Activated B cell treated with CpG ODN at 0.5 μM for 24 hours (primary cell): ENCODE measurements around the gene C19orf85. TPM values are rescaled to one million over a fixed set of nuclear protein-coding genes. Genes with fewer than 3 reads are reported as not detected.

Experiments used
- ATAC-seq: fragments of 200-7000 bp; cut with Tn5 transposase; one replicate; pipeline ENCODE4 v1.10.0; 2021; ENCODE audit warnings: low read depth, mild to moderate bottlenecking, moderate library complexity
- CTCF ChIA-PET: fragments of 350-600 bp; sonication (Branson Sonifier 250); formaldehyde crosslinking; loops from one replicate; lab custom pipeline; 2021; ENCODE audit warnings: antibody characterized with exemption; lab: Charles Lee
- POLR2A ChIA-PET: fragments of 350-600 bp; sonication (Branson Sonifier 250); formaldehyde crosslinking; loops from one replicate; lab custom pipeline; 2021; ENCODE audit warnings: antibody characterized with exemption; lab: Charles Lee
- DNase-seq: peaks from one replicate; pipeline ENCODE4 v3.0.0; 2022
- H3K27ac Mint-ChIP-seq: one replicate; pipeline ENCODE4 v1.8.0; 2020; ENCODE audit warnings: mixed read lengths
- H3K27me3 Mint-ChIP-seq: one replicate; pipeline ENCODE4 v1.8.0; 2021; ENCODE audit warnings: mixed read lengths
- H3K36me3 Mint-ChIP-seq: one replicate; pipeline ENCODE4 v1.8.0; 2021; ENCODE audit warnings: low read depth, mixed read lengths
- H3K4me1 Mint-ChIP-seq: one replicate; pipeline ENCODE4 v1.8.0; 2021; ENCODE audit warnings: mixed read lengths
- H3K4me3 Mint-ChIP-seq: one replicate; pipeline ENCODE4 v1.8.0; 2020; ENCODE audit warnings: mild to moderate bottlenecking, mixed read lengths
- H3K9me3 Mint-ChIP-seq: one replicate; pipeline ENCODE4 v1.8.0; 2020; ENCODE audit warnings: mixed read lengths
- intact Hi-C: fragments of 100-400 bp; cut with micrococcal nuclease; formaldehyde crosslinking; loops from one replicate; pipeline ENCODE4 v1.15.1; 2024
- total RNA-seq: library from RNA; stranded (reverse); gene quantifications from 2 replicates; pipeline ENCODE4 v1.2.3, GENCODE V29; 2022
- TF ChIP-seq, protein P1 (sequence below): fragments of 200-600 bp; IDR thresholded peaks from one replicate; pipeline ENCODE4 v1.8.0; 2022; ENCODE audit warnings: antibody characterized with exemption, mild to moderate bottlenecking

The C19orf85 gene
- total RNA-seq, 1 donor from 2014 or later: not detected

DNA sequence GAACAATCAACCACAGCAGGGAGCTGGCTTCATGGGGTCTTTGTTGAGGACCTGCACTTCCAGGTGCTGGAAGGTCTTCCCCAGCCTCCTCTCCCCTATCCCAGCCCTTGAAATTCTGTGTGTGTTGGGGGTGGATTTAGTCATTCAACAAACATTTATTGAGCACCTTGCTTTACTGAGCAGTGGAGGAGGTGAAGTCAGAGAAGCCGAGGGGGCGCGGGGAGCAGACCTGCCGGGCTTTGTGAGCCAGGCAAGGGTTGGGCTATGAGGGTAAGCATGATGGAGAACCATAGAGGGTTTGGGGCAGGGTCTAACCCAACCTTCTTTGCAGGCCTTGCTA is 3.5 kb upstream of the C19orf85 start:
- intact Hi-C loops: loop anchor here (1.0 kb wide), 2 partner anchors 36 to 163 kb away; no protein-coding TSS in a partner anchor
- ATAC-seq (no peak), DNase-seq (no peak)
- Mint-ChIP-seq H3K9me3 (no peaks in the 10 kb centered on the region), H3K4me1 (peaks cover 3% of the 10 kb centered on the region), H3K36me3 (no peaks in the 10 kb centered on the region), H3K27ac (no peak overlapping the region), H3K4me3 (no peak overlapping the region), H3K27me3 (no peaks in the 10 kb centered on the region)
- POLR2A ChIA-PET: interaction anchor here (0.7 to 2.3 kb wide), 5 partner anchors 22 to 214 kb away, joined by 3 to 11 read pairs (median 4); partner anchors contain the start of gene UBE2S
- TF ChIP-seq, protein P1, sequence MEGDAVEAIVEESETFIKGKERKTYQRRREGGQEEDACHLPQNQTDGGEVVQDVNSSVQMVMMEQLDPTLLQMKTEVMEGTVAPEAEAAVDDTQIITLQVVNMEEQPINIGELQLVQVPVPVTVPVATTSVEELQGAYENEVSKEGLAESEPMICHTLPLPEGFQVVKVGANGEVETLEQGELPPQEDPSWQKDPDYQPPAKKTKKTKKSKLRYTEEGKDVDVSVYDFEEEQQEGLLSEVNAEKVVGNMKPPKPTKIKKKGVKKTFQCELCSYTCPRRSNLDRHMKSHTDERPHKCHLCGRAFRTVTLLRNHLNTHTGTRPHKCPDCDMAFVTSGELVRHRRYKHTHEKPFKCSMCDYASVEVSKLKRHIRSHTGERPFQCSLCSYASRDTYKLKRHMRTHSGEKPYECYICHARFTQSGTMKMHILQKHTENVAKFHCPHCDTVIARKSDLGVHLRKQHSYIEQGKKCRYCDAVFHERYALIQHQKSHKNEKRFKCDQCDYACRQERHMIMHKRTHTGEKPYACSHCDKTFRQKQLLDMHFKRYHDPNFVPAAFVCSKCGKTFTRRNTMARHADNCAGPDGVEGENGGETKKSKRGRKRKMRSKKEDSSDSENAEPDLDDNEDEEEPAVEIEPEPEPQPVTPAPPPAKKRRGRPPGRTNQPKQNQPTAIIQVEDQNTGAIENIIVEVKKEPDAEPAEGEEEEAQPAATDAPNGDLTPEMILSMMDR: no peak
- CTCF ChIA-PET: interaction anchor here (0.7 to 3.8 kb wide), 15 partner anchors 8 to 327 kb away, joined by 3 to 50 read pairs (median 6); partner anchors contain the start of genes TMEM238 and ZNF628

DNA sequence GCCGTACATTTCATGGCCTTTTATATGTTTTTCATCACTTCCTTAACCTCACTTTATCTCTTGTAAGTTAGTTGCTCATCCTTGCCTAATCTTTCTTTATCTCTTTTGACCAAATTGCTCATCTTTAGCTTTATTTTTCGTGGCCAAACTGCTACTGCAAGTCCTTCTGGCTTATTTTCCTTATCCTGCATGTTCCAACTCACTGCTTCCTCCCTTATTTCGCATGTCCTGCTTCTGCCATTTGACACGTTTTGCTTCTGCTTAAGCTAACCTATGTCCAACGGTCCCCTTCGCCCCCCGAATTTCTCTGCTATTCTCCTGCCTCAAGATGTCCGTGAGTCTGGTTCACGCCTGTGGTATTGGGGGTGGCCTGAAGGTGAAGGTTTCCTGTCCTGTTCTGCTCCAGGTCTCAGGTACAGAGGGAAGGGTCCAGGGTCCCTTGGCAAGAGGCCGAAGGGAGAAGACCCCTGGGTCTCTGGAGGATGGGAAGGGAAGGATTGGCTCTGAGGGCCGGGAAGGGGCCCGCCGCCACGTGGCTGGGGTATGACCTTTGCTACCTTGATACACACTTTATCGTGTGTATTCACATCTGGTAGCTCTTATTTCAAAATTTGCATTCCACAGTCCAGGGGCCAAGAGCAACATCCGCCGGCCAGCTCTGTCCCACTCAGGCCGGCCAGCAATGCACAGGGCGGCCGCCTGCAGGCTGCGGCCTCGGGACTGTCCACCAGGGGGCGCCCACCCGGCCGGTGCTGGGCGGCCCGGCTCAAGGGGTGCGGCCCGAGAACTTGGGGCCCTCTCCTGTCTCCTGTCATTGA is 2.9 kb upstream of the C19orf85 start:
- TF ChIP-seq, protein P1: peak; percentile 96
- intact Hi-C loops: loop anchor here (1.0 kb wide), 3 partner anchors 9 to 164 kb away; partner anchors contain the start of gene ZNF628
- H3K9me3 Mint-ChIP-seq: no peaks in the 10 kb centered on the region
- POLR2A ChIA-PET: interaction anchor here (0.7 to 2.3 kb wide), 6 partner anchors 9 to 164 kb away, joined by 3 to 11 read pairs (median 4); partner anchors contain the start of genes UBE2S and ZNF628
- ATAC-seq (peak; percentile 99), DNase-seq (peak; percentile 73)
- CTCF ChIA-PET: interaction anchor here (0.7 to 3.8 kb wide), 19 partner anchors 9 to 349 kb away, joined by 3 to 50 read pairs (median 3); partner anchors contain the start of genes TMEM238, ZNF628 and ZNF865
- H3K4me3 Mint-ChIP-seq: no peak overlapping the region
- H3K27ac Mint-ChIP-seq: no peak overlapping the region
- peaks cover 3% of the 10 kb centered on the region for H3K4me1 Mint-ChIP-seq
- no peaks in the 10 kb centered on the region for H3K36me3 Mint-ChIP-seq
- H3K27me3 Mint-ChIP-seq: no peaks in the 10 kb centered on the region

DNA sequence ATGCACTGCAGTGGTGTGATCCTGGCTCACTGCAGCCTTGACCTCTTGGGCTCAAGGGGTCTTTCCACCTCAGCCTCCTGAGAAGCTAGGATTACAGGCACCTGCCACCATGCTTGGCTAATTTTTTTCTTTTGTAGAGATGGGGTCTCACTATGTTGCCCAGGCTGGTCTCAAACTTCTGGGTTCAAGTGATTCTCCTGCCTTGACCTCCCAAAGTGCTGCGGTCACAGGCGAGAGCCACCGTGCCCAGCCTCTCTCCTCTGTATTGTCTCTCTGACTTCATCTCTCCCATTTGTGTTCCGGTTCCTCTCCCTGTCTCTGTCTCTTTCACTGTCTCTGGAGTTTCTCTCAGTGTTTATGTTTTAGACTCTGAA is 1.7 kb upstream of the C19orf85 start:
- no peak overlapping the region for H3K27ac Mint-ChIP-seq
- intact Hi-C loops: no loop called here
- no peak overlapping the region for H3K4me3 Mint-ChIP-seq
- POLR2A ChIA-PET: interaction anchor here (1.1 to 2.3 kb wide), 2 partner anchors 10 to 38 kb away, joined by 5 to 11 read pairs; partner anchors contain the start of gene ZNF628
- DNase-seq (no peak), ATAC-seq (no peak)
- H3K27me3 Mint-ChIP-seq: no peaks in the 10 kb centered on the region
- peaks cover 13% of the 10 kb centered on the region for H3K4me1 Mint-ChIP-seq
- TF ChIP-seq, protein P1: no peak
- H3K36me3 Mint-ChIP-seq: peaks cover 2% of the 10 kb centered on the region
- no peaks in the 10 kb centered on the region for H3K9me3 Mint-ChIP-seq
- CTCF ChIA-PET: interaction anchor here (1.5 to 3.8 kb wide), 5 partner anchors 10 to 348 kb away, joined by 3 to 50 read pairs (median 20); partner anchors contain the start of gene ZNF628

DNA sequence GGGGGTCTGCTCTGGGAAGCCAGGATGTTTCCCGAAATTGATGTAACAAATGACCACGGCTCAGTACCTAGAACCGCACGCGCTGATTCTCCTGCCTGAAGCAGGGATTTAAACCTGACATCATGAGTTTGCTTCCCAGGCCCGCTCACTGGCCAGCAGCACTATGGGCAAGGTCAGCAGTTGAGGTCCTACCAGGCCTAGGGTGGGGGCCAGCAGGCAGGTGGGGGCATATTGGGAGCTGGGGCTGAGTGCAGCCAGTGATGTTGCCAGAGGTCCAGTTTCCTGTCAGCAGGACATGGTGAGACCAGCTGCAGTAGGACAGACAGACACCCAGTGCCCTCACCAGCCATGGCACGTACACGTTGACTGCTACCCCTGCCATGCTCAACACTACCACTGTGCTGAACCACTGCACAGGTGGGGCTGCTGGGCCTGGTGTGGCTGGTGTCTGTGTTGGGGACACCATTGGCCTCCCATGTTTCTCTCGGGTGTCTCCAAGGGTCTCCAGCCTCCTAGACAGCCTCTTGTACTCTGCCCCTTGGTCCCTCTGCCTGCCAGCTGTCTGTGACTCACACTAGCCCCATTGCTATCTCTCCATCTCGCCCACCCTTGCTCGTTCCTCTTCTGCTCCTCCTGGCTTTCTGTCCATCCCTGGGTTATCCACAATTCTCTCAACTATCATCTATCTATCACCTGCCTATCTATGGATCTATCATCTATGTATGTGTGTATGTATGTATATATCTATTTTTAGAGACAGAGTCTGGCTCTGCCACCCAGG is 1.1 kb upstream of the C19orf85 start:
- intact Hi-C loops: no loop called here
- Mint-ChIP-seq H3K4me1 (peaks cover 17% of the 10 kb centered on the region), H3K4me3 (no peak overlapping the region), H3K36me3 (peaks cover 2% of the 10 kb centered on the region), H3K27ac (no peak overlapping the region), H3K27me3 (no peaks in the 10 kb centered on the region), H3K9me3 (no peaks in the 10 kb centered on the region)
- ChIA-PET POLR2A (interaction anchor here (1.1 to 2.3 kb wide), 2 partner anchors 11 to 38 kb away, joined by 5 to 11 read pairs; partner anchors contain the start of gene ZNF628), CTCF (interaction anchor here (3.6 to 3.8 kb wide), 2 partner anchors 11 to 39 kb away, joined by 20 to 50 read pairs; partner anchors contain the start of gene ZNF628)
- no peak for DNase-seq
- no peak for ATAC-seq
- TF ChIP-seq, protein P1: no peak
